GM21360 (cell line): ENCODE results near the gene MAPK11.

ENCODE experiments used
- ATAC-seq: cut with Tn5 transposase; IDR thresholded peaks from one replicate; pipeline ENCODE4 v1.9.1; 2021; ENCODE audit warnings: mild to moderate bottlenecking, moderate library complexity; ENCODE audit not compliant: unreplicated experiment

Gene MAPK11

DNA sequence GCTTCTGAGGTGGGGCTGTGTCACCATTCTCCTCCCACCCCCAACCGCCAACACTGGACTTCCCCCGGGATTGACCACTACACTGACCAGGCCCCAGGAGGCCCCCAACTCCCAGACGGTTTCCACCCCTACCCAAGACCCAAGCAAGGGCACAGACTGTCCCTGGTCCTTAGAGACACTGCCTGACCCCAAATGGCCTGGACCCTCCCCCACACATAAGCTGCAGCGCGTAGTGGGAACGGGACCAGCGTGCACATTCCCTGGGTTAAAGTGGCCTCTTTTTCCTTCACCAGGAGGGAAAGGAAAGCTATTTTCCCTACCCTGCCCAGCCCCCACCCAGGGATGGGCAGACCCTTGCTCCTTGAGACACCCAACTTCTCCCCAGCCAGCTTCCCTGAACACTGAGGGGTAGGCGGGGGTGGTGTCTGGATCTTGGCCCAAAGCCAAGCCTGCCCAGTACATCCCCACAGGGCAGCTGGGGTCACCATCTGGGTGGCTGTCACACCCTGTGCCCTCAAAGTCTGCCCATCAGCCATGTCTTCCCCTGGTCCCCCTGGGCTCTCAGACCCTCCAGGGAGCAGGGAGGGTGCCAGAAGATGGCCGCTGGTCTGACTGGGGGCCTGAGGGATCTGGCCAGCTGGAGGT lies 7.1 kb downstream of the MAPK11 start:
- ATAC-seq = no peak

DNA sequence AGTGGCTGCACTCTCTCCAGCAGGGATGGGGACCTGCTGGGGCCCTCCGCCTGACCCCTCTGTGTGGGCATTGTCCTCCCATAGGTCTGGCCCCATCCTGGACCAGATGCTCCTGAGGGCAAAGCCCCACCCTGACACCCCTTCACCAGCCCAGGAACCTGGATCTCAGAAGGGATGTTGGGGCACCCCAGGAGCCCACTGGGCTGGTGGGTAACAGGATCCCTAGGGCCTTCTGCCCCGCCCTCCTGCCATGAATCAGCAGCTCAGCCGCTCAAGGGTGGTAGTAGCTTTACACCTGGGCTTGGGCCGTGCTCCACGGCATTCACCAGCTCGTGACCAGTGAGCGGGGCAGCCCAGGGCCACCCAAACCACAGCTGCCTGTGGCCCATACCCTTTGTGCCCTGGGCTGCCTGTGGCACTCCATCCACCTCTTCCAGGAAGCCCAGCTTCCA lies 7.7 kb downstream of the MAPK11 start:
- no peak for ATAC-seq

DNA sequence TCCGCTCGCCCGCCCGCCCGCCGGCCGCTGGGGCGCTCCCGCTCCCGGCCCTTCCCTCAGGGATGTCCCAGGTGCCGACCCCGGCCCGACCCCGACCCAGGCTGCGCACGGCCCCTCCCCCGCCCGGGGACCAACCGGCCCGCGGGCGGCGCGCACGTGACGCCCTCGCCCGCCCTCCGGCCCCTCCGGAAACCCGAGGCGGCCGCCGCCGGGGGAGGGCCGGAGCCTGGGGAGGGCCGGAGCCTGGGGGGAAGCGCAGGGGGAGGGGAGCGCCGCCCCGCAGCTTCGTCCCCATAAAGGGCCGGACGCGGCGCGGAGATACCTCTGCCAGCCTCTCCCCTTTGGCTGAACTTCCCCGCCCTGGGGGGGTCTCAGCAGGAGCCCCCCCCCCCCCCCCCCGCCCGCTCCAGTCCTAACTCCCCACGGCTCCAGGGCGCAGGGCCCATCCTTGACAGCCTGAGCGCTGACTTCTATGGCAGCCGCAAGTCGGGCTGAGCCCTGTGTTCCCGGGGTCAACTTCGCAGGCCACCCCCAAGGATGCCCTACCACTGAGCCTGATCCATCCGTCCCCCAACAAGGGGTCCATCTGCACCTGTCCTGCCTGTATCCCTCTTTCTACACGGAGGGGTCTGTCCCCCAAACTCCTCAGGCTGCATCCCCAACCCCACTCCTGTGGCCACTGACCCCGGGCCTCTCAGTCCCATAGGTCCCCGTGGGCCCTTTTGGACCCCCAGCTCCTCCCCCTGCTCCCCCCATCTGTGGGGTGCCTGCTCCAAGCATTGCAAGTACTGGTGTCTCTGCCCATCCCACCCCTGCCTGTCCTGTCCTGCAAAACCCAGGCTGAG lies 8.3 kb downstream of the MAPK11 start, which contains the start of gene MAPK12:
Gene MAPK12, minus strand, starts transcription at position 69 of the 845 bp plus-strand sequence. CDS start 174 bp downstream, outside the sequence.
- ATAC-seq = no peak

DNA sequence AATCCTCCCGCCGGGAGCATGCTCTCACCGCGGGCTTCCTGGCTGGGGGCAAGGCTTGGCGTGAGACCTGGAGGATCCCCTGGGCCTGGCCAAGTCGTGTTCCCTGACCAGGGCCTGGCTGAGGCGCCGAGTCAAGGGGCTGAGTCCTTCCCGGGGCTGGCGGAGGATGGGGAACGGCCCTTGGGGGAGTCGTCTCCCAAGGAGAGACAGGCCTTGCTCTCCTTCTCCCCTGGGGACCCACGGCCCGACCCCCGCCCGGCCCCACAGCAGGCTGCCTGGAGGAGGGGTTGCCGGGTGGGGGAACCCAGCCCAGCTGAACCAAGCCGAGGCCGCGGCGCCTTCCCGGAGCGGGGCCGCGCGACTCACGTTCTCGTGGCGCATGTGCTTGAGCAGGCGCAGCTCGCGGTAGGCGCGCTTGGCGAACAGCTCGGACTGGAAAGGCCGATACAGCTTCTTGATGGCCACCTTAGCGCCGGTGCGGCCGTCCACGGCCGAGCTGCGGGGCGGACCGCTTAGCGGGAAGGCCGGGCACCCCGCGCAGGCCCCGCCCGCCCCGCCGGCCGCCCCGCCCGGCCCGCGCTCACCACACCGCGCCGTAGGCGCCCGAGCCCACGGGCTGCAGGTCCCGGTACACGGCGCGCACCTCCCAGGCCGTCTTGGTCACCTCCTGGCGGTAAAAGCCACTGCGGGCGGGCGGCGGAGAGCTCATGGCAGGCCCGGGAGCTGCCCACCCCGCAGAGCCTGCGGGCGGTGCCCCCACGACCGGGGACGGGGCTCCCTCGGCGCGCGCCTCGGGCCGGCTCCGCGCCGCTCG lies 9.2 kb downstream of the MAPK11 start:
- ATAC-seq = no peak

DNA sequence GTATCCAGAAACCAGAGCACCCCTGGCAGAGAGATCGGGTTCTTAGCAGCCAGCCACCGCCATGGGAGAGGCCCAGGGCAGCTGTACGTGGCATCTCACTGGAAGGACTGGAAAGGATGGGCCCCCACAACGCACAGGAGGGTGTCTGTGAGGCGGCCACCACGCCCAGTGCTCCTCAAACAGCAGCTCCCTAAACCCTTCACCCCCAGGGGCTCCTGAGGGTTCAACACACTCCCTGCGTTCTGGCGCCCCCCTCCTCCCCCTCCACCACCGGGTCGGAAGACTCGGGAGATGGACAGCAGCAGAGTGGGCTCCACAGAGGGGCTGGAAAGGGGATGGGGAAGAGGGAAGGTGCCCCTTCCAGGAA lies 9.8 kb downstream of the MAPK11 start:
- no peak for ATAC-seq

DNA sequence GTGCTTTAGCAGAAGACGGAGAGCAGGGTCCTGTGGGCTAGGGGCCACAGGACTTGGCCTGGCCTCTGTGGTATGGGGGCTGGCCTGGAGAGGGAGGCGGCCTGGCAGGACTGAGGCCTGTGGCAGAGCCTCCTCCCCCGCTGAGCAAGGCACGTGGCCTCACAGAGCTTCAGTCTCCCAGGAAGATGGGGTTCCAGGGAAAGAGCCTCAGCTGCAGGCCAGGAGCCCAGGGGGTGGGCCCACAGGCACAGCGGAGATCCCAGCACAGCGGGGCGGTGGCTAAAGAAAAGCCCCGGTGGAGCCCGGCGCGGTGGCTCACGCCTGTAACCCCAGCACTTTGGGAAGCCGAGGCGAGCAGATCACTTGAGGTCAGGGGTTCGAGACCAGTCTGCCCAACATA lies 10.9 kb downstream of the MAPK11 start:
- no peak for ATAC-seq

DNA sequence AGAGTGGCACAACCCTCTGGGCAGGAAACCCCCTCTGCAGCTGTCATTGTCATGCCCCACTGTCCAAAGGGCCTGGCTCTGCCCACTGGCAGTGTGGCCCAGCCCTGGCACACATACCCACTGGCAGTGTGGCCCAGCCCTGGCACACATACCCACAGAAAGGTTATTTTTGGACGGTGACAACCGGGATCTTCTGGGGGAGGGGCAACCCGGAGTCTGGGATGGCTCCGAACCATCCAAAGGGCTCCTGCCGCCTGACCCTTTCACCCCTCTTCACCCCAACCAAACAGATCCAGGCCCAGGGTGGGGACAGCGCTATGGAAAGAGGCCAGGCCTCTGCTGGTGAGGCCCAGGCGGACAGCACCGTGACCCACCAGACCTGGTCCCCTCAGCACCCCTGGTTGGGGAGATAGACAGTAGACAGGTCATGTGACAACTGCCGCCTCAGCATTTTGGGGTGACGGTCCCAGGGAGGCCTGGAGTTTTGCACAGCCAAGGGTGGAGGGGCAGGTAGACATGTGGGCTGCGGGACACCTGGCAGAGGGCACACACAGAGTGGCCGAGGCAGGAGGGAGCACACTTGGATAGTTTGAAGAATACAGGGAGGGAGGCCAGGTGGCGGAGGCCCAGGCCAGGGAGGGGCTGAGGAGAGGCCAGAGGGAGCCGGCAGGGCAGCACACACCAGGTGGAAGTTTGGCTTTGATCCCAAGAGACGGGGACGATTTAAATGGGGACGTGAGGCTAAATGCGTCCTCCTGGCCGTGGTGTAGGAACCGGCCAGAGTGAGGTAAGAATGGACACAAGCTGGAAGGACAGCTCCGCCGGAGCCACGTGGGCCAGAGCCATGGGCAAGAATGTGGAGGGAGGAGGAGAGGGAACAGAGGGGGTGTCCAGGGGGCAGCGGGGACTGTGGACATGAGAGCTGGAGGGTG lies 11.6 kb downstream of the MAPK11 start:
- ATAC-seq = no peak

DNA sequence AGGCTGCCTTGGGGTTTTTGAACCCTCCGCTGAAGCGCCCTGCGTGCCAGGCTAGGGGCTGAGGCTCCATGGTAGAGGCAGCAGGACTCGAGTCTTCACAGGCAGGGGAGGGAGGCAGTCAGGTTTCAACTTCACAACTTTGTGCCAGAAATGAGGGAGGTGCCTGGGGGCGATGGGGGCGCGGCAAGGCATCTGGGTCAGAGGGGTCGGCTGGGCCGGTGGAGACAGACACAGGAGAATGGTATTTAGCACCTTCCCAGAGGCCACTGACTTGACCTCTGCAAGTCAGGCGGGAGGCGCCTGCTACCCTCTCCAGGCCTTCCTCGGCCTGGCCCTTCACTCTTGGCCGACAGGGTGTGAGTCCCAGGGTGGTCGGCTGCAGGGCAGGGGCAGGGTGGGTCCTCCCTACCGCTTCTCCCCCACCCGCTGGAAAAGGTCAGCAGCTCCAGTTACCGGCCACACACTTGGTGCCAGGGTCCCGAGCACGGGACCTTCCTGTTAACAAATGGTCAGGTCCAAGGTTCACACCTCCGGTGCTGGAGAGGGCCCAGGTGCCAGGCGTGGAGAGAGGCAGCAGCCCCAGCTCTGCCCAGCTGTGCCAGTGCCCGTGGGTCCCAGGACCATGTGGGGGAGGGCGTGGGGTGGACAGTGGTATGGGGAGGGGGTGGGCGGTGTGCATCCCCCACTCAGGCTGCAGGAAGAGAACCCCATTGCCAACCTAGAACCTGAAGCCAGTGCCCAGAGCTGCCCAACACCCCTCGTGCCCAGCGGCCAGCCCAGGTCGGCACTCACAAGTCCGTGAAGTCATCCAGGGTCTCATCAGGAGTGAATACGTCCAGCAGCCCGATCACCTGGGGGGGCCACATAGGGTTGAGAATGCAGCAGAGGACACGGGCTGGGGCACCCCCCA lies 12.5 kb downstream of the MAPK11 start:
- ATAC-seq = no peak

DNA sequence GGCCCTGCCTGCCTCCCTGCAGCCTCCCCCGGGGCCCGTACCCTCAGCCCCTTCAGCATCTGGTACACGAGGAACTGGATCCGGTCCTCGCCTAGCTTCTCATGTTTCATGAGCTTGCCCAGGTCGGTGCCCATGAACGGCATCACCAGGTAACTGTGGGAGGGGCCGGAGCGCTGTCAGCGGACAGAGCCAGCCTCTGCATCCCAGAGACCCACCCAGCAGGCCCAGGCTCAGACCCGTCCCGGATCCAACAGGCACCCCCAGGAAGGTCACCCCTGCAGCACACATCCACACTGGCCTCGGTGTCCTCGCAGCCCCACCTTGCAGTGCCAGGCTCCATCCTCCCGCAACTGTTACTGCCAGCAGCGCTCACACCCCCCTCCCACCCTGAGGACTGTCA lies 13.1 kb downstream of the MAPK11 start:
- no peak for ATAC-seq

DNA sequence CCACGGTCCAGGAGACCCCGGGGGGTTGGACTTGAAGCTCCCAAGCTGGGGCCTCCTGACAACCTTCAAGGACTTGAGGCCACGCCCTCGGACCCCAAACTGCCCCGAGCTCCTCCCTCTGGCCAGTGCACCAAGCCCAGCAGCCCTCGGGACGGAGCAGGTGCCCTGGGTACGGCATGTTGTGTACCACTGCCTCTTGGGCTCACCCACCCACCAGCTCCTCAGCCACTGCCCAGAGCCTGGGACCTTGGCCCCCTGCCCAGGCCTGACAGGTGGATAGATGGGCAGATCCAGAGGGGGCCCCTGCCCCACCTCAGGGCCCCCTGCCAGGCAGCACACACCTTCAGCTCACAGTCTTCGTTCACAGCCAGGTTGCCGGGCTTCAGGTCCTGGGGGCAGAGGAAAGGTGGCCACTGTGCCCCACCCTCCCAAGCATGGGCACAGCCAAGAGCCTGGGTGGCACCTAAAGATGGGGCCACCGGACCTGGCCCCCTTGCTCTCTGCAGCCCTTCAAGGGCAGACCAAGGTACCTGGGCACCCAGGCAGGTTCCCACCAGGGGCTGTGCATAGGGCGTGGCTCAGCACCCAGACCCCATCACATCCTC lies 13.8 kb downstream of the MAPK11 start:
- no peak for ATAC-seq

DNA sequence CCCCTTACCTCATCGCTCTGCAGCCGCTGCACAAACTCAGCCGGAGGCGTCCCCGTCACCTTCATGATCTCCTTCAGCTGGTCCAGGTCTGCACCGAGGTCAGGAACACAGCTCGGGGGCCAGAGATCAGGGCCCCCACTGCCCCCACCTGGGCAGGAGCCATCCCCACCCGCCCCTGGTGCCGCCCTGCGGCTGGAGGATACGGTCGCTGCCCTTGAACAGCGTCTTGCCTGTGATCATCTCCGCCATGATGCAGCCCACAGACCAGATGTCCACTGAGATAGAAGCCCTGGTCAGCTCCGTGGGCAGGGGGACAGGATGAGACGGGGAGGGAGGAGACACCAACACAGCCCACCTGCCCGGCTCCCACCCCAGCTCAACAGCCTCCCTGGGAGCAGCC lies 14.6 kb downstream of the MAPK11 start:
- ATAC-seq = no peak

DNA sequence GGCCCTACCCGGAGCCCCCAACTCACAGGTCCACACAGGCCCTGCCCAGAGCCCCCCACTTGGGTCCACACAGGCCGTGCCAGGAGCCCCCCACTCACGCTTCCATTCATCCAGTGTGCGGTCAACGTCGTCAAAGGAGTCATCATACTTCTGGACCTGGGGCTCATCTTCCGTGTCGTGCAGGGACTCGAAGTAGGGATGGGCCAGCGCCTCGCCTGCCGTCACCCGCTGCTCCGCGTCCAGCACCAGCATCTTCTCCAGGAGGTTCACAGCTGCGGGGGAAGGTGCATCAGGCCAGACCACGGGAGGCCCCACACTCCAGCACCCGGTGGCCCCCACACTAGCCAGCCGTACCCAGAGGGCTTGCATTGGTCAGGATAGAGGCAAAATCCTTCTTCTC lies 15.1 kb downstream of the MAPK11 start:
- ATAC-seq = no peak

DNA sequence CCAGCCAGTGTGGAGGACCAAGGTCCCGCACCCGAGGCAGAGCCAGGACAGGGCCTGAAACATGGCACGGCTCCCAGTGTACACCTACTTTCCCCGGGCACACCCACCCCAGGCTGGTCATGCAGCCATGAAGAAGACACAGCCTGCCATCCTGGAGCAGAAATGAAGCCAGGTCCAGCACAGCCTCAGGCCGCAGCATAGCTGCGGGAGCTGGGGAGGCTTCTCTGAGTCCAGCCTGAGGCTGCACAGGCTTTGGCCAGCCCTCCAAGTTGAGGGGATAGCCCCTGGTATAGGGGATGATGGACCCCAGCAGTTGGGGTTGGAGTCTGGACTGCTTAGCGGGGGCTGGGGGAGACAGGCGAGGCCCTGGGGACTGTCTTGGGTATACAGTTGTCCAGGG lies 16.2 kb downstream of the MAPK11 start:
- ATAC-seq = no peak

DNA sequence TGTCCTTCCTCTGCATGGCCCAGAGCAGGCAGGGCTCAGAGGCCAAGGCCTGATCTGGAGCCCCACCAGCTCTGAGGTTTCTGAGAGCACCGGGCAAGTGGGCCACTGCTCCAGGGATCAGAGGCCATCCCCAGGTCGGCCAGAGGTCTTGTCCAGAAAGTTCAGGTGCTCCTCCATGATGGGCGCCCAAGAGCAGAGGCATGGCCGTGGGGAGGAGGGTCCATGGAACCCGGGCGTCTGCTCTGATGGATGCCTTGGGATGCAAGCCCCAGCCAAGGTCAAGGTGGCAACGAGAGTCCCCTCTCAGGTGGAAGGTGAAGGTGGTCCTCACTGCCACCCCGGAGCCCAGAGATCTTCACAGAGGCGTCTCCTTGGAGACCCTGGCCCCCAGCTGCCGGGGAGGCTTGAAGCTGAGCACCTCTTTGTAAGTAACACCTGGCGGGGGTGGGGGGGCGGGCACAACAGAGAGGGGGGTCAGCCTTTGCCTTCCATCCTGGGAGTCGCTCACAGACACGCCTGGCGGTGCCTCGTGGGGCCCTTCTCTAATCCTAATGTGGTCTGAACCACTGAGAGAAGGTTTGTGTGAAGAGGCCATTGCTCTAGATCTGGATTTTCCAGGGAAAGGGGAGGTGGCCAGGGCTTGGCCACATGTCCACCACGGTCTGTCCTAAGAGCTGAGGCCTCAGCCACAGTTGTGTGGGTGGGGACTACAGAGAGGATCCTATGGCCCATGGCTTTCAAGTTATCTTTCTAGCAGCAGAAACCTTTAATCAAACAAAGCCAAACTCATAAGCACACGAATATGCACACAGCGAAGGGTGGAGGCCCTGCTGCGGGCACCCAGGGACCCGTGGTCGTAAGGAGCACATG lies 16.9 kb downstream of the MAPK11 start:
- ATAC-seq = no peak

DNA sequence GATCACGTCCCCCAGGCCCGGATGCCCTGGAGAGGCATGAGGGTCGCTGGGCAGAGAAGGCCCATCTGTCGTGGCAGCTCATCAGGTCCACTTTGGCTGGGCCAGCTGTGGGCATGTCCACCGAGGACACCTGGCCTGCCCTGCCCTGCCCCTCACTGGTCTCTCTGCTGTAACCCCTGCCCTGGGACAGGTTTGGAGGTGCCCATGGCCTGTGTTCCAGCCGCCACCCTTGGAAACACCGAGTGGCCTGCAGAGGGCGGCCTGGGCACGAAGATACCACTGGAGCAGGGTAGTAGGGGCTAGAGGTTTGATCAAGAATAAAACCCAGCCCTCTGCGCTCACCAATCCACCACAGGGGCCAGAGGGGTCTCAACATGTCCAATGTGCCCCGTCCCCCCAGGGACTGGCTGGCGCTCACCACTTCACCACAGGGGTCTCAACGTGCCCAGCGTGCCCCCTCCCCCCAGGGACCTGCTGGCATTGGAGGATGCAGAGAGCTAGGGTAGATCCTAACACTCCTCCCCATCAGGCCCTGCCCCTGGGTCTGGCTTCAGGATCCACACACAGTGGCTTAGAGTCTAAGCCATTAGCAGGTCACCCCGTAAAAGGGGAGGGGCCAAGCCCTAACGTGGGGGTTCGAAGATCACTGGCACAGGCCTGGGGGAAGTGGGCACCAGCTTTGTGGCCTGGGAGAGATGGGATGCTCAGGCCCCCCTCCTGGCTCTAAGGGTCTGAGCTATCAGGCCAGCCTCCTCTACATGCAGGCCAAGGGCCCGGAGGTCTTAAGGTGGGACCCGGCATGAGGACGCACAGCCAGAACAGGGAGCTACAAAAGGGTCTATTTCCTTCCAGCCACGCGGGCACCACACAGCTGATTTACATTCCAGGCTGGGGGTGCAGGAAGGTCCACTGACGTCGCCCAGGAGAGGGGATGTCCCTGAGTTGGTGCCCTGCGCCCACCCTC lies 17.8 kb downstream of the MAPK11 start:
- no peak for ATAC-seq

DNA sequence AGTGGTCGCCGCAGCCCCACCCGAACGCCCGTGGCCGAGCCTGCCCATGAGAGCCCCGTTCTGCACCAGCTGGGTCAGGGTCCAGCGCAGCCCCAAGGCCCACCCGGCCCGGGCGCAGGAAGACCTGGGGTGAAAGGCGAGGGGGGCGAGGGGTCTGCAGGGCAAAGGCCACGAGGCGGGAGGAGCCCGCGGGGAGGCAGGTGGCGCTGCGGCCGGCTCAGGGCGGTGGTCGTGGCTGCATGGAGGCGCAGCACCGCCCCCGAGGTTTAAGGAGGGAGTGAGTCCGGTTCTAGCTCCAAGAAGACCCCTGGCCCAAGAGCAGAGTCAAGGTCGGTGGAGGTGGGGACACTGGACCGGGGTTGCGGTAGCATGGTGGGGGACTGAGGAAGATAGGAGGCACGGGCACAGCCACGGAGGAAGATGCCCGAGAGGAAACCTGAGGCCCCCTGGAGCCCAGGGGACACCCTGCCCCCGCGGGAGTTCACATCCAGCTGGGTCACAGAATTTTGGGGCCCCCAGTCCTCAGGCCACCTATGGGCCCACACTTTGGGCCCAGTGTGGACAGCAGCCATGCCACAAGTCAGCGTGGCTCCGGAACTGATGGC lies 18.6 kb downstream of the MAPK11 start:
- ATAC-seq = no peak
